ENCODE data around the gene MTG2. TPM values are rescaled to one million over a fixed set of nuclear protein-coding genes. Genes with fewer than 3 reads are reported as not detected.

Gene MTG2
- total and polyA plus RNA-seq, 2 of the 4 experiments (the other 2 are of a cell fraction): 11.5 to 25.2 TPM

DNA sequence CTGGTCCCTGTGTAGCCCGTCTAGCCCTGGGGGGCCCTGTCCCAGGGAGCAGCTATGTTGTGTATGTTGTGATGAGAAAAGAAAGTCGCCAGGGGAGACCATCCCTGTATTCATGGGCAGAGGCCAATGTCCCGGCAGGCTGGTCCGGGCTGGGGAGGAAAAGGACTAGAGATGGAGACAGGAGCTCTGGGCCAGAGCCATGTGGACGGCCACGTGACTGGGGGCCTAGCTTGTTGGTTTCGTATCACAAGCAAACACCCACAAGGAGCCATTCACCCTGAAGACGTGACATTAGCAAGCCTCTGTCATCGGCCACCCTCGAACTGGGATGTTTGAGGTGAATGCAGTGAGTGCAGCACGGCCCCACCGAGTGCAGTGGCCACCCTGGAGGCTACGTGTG is 40.1 kb downstream of the MTG2 start:
- Histone ChIP-seq H3K56ac (ENCODE audit: extremely low read depth, insufficient read depth, low read length) (no peak overlapping the region), H2BK5ac (ENCODE audit: low read depth, low read length, poor library complexity, severe bottlenecking) (no peak overlapping the region), H3K27ac (ENCODE audit: insufficient read depth, low read length) (no peak overlapping the region), H4K91ac (ENCODE audit: insufficient read depth, low read depth, low read length) (no peak overlapping the region), H2AFZ (replicated peaks; ENCODE audit: low read length, poor library complexity) (no peak overlapping the region), H3K4me1 (ENCODE audit: control insufficient read depth, insufficient read depth, low read length) (no peaks in the 10 kb centered on the region), H2AK5ac (ENCODE audit: low read depth, low read length) (no peak overlapping the region), H2BK20ac (ENCODE audit: low read depth, low read length) (no peak overlapping the region), H2BK120ac (ENCODE audit: low read depth, low read length) (no peak overlapping the region), H3K27me3 (ENCODE audit: control insufficient read depth, insufficient read depth, low read length) (peaks cover 90% of the 10 kb centered on the region), H3K18ac (ENCODE audit: low read depth, low read length) (no peak overlapping the region), H3K9me1 (ENCODE audit: insufficient read depth, low read length) (no peaks in the 10 kb centered on the region), H3K9ac (ENCODE audit: low read depth, low read length) (no peak overlapping the region), H4K5ac (ENCODE audit: low read depth, low read length) (no peak overlapping the region), H3K9me3 (ENCODE audit: control insufficient read depth, insufficient read depth, low read length) (no peaks in the 10 kb centered on the region), H3K4ac (ENCODE audit: low read depth, low read length) (no peak overlapping the region), H3K4me3 (ENCODE audit: insufficient read depth, low read depth, low read length) (no peak overlapping the region), H3K4me2 (ENCODE audit: low read depth, low read length) (no peak overlapping the region), H3K14ac (replicated peaks; ENCODE audit: low read depth, low read length) (no peak overlapping the region), H4K8ac (ENCODE audit: low read depth in 2 of 2, low read length in 2 of 2) (no peak overlapping the region), H2AK9ac (replicated peaks; ENCODE audit: low read depth, low read length, poor library complexity) (no peak overlapping the region), H3K36me3 (ENCODE audit: control insufficient read depth, insufficient read depth, low read length) (no peaks in the 10 kb centered on the region), H3K79me1 (ENCODE audit: low read depth in 1 of 2, low read length in 2 of 2) (no peaks in the 10 kb centered on the region), H2BK15ac (ENCODE audit: low read depth, low read length) (no peak overlapping the region), H4K20me1 (ENCODE audit: insufficient read depth, low read length) (peaks cover 12% of the 10 kb centered on the region), H3K23ac (ENCODE audit: low read depth, low read length) (no peak overlapping the region)
- DNase-seq: no peak
- ChIA-PET POLR2A (ENCODE audit: unreplicated experiment) (no interaction called here), CTCF (no interaction called here)
- BruUV-seq (replicated peaks): no TSS peak
- ATAC-seq (ENCODE audit: low read depth): no peak
- dilution Hi-C loops (cut with HindIII; ENCODE audit: low sequenced_read_pairs, unreplicated experiment) (no loop called here), intact Hi-C loops (cut with micrococcal nuclease) (no loop called here), in situ Hi-C loops (cut with MboI; ENCODE audit: low sequenced_read_pairs) (no loop called here)
- TF ChIP-seq NFE2L2 (IDR thresholded peaks at IDR 0.05; ENCODE audit: low read depth, low read length) (no peak), RFX5 (IDR thresholded peaks at IDR 0.05; ENCODE audit: low read depth, low read length) (no peak)
- WGBS, 2 experiments (ENCODE audit: extremely low coverage in 2 of 2, insufficient read length in 1 of 2): 60% methylated on average over 2 of the region's 13 CpGs; no CpG with 5 or more reads in 1 of the 2 experiments

All from IMR-90 (cell line).